ENCODE data around the gene SEL1L2.
"Not testable (repeated sequence)": the region's sequence is repeated elsewhere in the genome, so short reads cannot be mapped to it uniquely, and the experiment has no call there.

Gene SEL1L2, protein sequence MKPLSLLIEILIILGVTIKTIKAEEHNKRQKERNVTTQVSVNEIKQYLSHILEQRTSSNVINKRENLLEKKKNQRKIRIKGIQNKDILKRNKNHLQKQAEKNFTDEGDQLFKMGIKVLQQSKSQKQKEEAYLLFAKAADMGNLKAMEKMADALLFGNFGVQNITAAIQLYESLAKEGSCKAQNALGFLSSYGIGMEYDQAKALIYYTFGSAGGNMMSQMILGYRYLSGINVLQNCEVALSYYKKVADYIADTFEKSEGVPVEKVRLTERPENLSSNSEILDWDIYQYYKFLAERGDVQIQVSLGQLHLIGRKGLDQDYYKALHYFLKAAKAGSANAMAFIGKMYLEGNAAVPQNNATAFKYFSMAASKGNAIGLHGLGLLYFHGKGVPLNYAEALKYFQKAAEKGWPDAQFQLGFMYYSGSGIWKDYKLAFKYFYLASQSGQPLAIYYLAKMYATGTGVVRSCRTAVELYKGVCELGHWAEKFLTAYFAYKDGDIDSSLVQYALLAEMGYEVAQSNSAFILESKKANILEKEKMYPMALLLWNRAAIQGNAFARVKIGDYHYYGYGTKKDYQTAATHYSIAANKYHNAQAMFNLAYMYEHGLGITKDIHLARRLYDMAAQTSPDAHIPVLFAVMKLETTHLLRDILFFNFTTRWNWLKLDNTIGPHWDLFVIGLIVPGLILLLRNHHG

DNA sequence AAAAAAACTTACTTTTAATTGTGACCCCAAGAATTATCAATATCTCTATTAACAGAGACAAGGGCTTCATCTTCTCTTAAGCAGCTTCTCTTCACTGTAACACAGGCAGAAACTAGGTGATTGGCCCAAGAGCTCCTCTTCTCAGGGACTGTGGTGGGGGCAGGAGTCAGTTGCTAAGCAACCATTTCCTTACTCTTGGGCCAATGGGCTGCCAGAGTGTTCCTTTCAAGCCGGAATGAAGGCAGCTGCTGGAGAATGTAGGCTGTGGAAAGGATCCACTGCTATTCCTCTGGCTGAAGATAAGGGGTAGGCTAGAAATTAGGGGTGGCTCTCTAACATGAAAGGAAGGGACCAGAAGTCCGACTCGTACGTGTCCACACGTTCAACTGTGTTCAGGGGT, at the start of gene SEL1L2:
Gene SEL1L2 (minus strand): TSS at position 150 of the 400 bp plus-strand sequence. CDS start 80 bp downstream, at position 70.
- no peak for DNase-seq

DNA sequence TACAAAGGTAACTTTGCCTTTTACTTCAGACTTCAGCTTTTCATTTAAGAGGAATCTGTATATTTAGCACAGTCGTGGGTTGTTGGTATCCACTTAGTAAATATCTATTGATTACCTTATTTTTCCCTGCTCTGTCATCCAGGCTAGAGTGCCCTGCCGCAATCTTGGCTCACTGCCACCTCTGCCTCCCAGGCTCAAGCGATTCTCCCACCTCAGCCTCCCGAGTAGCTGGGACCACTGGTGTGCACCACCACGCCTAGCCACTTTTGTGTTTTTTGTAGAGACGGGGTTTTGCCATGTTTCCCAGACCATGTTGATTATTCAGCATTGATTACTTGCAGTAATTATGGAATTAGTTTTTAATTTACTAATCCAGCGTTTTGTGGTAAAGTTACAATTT, 46.2 kb upstream of the SEL1L2 start:
- DNase-seq, result no peak

DNA sequence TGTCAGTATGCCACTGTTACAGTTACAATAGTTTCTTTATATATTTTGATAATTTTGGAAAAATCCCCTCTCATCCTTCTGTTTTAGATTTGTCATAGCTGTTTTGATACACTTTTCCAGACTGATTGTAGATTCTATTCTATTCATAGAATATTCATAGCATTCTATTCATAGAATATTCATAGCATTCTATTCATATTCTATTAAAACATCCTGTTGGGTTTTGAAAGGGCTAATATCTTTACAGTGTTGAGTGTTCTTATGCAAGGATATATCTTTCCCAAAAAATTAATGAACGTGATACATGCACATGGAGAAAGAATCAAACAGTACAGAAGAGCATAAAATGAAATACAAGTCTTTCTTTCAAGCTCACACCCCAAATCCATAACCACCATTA, 42.9 kb upstream of the SEL1L2 start:
- DNase-seq, result no peak

DNA sequence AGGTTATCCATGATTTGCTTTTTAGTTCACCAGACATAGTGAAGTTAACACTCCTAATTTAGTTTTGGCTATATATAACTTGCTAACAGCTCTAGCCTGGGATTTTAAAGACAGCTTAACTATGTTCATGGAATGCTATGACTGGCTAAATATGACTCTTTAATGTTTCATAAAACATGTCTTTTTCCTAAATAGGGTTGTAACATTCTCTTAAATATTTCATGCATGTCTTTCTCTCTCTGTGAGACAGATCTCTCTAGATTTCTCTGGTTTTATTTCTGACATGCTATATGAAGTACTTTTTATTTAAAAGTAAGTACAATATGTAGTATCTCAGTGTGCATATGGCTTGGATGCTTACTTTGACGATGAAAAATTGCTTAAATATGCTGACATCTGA, 40.6 kb upstream of the SEL1L2 start:
- no peak for DNase-seq

DNA sequence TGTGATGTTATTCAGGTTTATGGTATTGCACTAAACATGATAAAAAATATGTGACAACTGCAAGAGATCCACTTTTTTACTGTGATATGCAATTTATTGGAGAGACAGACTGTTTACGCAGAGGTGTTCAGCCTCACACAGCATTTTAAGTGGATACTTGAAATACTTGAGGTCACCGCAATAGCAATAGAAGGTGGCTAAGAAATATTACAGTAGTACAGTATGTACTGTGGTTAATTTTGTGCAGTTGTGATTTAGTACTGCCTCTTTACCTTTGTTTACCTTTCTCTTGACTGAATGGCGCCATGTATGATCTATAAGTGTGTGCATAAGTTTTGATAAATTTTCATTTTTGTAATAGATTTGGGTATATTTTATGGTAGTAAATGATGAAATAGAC, 22.3 kb upstream of the SEL1L2 start:
- DNase-seq, result no peak

DNA sequence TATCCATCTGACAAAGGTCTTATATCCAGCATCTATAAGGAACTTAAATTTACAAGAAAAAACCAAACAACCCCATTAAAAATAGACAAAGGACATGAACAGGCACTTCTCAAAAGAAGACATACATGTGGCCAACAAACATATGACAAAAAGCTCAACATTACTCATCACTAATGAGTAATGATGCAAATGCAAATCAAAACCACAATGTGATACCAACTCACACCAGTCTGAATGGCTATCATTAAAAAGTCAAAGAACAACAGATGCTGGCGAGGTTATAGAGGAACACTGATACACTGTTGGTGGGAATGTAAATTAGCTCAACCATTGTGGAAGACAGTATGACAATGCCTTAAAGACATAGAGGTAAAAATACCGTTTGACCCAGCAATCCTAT, 18.8 kb upstream of the SEL1L2 start:
- no peak for DNase-seq

DNA sequence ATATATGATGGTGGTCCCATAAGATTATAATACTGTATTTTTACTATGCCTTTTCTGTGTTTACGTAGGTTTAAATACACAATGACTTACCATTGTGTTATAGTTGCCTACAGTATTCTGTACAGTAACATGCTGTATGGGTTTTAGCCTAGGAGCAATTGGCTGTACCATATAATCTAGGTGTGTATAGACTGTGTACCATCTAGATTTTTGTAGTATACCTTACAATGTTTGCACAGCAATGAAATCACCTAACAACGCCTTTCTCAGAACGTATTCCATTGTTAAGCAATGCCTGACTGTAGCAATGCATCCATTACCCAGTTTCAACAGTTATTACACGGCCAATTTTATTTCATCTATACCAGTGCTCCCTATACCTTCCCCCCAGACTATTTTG, 15.6 kb upstream of the SEL1L2 start:
- no peak for DNase-seq

DNA sequence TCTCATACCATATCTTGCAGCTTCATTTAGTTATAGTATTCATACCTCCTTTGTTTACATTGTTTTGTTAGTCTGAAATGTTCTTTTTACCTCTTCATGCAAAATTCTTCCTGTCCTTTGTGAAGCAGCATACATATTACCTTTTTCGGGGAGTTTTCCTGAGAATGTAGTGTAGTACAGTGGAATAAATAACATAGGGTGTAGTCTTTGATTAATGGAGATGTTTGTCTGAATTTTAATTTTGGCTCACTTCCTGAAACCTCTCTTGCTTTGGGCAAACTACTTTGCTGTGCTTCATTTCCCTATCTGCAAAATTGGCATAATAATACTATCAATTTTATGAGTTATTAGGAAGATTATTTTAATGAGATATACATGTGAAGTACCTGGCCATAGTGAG, 10.5 kb upstream of the SEL1L2 start:
- no peak for DNase-seq

DNA sequence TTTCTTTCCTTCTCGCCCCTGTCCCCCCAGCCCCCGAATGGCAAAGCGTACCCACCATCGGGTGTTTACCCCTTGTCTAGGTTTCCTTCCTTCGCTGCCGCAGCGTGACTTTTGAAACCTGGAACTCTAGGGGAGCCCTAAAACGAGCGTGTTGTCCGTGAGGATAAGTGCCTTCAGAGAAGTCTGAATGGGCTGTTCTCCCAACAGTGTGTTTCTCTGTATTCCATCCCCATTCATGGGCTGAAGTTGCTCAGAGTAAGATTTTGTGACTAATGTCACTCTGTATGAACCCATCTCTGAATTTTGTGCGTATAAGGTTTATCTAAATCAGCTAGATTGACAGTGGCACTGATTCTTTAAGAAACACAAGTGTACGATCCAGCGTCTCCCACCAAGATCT, 5.9 kb upstream of the SEL1L2 start:
- peak; percentile 9 to 19 for DNase-seq

DNA sequence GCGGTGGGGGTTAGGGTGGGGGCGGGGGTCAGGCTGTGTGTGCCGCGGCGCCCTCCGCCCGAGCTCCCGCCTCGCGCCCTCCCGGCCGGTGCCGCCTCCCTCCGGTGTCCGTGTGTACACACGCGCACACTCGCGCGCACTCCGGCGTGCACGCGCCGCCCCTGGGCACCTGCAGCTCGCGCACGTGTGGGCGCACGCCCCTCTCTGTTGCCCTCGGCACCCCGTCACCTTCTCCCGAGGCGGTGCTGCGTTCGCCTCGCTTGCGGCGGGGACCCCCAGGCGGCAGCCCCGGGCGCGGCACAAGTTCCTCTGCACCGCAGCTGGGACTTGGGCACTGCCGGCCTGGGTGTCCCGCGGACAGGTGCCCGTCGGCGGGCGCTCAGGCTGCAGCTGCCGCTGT, 5.4 kb upstream of the SEL1L2 start:
- no peak for DNase-seq

DNA sequence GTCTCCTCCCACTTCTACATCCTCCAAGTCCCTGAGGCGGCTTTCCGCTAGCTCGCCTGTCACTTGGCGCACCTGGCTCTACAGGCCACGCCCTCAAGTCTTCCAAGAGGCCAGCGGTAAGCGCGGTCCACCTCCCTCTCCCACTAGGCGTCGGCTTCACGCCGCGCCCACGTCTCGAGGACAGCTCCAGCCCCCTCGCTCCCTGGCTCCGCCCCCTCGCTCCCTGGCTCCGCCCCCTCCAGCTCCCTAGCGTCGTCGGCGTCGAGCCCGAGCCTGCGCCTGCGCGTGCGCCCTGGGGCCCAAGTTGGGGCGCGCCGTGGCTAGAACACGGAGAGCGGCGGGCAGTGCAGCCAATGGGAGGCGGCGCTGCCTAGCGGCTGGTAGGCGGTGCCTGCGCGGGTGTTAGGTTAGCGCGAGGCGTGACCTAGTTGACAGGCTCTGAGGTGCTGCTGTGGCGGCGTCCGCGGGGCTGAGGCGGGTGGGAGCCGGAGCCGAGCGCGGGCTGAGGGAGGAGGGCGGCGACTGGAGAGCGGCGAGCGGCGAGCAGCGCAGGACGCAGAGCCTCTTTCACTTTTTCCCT, 4.8 kb upstream of the SEL1L2 start, which contains the start of gene MACROD2:
Gene MACROD2 (plus strand): TSS at position 431 of the 580 bp plus-strand sequence.
- peak; percentile 70 to 79 for DNase-seq

DNA sequence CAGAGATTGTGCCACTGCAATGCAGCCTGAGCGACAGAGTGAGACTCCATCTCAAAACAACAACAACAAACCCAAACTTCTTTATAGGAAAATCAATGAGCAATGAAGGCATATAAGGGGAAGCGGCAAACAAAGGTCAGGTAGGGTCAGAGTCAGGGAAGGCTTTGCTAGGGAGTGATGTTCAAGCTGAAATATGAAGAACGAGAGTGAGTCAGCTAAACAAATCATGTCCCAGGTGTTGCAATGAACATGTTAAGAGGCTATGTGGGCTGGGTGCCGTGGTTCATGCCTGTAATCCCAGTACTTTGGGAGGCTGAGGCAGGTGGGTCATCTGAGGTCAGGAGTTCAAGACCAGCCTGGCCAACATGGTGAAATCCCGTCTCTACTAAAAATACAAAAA, 1.5 kb upstream of the SEL1L2 start:
- not testable (repeated sequence) for DNase-seq

DNA sequence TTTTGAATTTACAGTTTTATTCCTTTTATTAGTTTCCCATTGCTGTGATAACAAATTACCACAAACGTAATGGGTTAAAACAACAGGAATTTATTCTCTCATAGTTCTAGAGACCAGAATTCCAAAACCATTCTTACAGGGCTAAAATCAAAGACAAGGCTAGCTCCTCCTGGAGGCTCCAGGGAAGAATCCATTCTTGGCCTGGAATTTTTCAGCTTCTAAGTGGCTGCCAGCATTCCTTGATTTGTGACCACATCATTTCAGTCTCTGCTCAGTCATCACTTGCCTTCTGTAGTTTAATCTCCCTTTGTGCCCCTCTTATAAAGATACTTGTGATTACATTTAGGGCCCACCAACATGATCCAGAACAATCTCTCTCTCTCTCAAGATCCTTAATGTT, 897 bp upstream of the SEL1L2 start:
- no peak for DNase-seq

DNA sequence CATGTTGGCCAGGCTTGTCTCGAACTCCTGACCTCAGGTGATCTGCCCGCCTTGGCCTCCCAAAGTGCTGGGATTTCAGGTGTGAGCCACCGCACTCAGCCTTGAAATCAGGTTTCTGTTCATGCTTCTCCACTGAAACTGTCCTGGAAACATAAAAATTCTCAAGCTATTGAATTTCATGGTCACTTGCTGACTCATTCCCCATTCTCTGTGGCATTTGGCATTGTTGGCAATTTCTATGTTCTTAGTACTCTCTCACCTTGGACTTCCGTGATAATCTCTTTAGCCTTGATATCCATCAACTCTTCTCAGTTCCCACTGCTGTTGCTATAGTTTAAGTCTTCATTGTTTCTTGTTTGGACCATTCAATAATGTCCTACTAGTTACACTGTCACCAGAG, 6.2 kb downstream of the SEL1L2 start:
- no peak for DNase-seq

DNA sequence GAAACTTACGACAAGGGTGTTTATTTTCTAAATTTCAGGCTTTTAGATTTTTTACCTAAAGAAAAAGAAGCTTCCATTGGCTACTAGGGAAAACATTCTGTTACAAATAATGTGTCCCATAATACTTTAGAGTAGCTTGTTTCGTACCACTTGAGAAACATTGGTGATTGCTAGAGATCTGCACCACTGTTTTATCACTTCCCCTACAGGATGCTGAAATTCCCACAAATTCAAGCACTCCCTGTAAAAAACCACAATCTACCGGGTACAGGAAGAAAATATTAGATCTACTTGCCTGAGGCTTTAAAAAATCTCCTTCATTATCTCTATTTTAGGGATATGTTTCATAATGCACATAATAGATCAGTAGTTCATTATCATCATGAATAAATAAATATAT, 29.9 kb downstream of the SEL1L2 start:
- DNase-seq, result peak; percentile 8 to 21

DNA sequence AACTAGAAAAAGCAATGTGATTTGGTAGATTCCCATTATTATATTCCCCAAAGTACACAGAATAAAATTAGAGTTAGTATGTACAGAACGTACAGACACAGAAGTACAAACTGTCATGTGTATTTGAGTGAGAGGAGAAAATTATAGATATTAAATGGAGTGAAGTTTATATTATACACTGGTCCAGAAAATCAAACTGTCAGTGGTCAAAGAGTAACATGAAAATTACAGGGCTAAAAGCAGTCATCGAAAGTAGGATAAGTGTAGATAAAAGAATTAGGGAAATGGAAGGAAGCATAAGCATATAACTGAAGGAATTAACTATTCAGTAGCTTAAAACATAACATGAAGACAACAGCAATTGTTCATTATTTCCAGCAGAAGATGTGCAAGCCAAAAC, 30.3 kb downstream of the SEL1L2 start:
- no peak for DNase-seq

DNA sequence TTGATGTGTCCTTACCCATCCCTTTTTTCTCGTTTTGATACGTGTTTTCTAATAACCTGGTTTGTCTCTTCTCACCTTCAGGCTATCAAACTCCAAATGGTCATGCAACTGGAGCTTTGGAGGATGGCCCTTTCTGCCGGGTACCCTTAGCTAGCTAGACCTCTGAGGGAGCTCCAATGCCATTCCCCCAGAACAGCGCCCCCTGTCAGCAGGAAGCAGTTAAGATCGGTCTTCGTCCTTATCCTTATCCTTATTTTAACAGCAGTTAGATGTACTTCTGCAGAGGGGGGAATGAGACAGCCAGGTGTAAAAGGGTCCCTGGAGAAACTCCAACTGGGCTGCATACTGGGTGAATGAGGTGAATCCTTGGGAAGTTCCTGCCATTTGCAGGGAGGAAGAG, 37.2 kb downstream of the SEL1L2 start:
- DNase-seq, result no peak

DNA sequence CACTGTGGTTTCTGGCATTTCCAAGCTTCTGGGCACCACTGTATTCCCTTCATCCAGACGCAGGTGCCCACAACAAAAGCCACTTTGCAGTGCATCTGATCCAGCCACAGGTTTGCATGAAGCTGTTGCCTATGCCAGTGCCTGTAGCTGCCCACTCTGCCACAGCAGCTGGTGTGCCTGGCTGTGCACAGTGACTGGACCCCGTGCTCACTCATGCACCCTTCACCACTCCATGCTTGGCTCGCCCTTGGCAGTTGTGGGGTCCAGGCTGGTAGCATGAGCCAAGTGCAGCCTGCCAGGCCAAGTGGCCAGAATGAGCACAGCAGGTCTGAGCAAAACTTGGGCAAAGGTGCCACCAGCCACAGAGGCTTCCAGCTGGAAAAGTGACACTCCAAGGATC, 42.7 kb downstream of the SEL1L2 start:
- no peak for DNase-seq

DNA sequence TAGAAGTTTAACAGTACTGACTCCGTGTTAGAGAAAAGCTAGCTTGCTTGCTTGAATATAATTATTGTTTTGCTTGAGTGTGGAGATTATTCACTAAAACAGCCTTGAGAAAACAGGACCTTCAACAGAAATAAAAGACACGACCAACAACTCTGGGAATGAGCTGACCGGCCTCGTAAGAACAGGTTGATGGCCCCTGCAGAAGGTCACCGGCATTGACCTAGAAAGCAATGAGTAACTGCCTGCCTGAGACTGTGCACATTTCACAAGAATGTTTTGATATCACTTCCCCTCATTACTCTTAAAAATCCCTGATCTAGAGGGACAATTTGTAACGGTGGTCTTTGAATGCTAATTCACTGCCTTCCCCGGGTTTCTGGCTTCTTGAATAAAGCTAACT, 49.4 kb downstream of the SEL1L2 start:
- DNase-seq, result no peak

DNA sequence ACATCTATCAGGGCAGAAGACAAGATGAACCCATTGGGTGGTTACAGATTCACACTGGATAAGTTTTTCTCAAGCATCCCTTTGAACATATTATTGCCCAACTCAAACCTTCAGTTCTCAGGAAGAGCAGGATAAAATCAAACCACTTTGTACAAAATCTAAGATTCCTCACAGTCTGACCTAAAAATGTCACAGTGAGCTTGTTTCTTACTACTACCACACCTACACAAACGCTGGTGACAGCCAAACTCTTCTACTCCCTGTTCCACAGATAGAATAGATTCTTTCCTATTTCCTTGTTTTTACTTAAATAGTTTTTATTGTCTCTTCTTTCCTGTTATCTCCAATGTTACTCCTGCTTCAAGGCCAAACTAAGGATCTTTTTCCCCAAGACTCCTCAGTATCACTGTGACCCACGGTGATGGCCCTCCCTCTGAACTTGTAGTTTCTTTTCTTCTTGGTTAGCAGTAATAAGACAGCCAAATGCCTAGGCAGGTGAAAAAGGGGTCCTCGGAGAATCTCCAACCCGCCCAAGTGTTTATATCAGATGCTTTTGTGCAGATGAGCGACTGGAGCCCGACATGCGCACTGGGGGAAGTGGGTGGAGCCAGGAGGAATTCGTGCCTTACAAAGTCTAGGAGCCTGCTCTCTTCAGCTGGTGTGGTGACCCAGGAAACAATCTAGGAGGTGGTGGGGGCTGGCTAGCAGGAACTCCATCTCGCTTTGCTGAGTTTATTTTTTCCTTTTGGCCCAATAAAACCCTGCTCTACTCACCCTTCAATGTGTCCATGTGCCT, 53.4 kb downstream of the SEL1L2 start:
- DNase-seq, result no peak

DNA sequence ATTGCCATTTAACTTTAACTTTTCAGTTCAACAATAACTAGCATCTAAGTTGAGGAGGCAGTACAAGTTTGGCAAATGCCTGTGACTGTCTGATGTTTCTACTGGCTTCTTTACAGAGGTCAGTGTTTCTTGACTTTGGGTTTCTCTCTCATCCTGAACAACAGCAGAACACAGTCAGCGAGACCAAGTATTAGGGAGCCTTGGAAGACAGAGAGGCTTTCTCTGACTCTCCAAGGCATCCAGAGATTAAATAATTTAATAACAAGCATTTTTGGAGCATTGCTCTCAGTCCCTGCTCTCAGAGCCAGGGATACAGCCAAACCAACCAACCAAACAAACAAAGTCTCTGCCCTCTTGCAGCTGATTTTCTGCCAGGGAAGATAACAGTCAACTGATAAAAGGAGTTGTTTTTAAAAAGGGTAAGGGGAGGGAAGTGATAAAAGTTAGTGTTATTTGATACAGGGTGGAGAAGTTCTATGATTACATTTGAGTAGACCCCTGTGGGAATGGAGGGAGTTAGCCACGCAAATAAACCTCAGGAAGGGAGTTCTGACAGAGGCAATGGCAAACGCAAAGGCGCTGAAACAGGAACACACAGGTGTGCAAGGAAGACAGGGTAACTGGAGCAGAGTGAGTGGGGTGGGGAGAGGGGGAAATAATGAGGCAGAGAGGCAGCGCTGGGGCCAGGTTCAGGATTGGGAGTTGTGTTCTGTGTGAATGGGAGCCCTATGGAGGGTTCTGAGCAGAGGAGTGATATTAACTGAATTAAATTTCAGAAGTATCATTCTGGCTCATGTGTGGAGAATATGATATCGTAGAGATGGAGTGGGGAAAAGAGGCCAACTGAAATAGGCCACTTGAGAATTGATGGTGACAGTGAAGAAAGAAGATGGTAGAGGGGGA, 55.2 kb downstream of the SEL1L2 start:
- DNase-seq, result no peak

DNA sequence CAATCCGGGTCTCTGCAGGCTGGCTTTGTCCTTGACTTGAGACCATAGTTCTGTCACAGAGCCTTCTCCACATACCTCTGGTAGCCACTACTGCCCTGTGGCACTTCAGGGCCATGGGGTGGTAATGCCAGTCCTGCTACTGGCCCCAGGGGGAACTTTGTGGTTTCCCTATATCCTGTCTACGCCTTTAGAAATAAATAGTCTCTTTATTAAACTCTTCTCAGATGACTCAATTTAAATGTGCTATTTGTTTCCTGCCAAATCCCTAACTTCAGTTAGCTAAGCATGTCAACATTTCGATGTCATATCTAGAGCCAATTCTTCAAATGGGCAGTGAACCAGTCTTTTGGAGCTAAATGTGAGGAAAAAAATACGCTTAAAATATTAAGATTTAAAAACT, 60.1 kb downstream of the SEL1L2 start:
- DNase-seq, result no peak

All from Kasumi-1 (cell line).